LNCAP (cell line): ENCODE measurements around the gene TRIO.

ENCODE experiments used
- CTCF ChIP-seq: fragments of 450-650 bp; IDR thresholded peaks from 2 replicates; pipeline ENCODE4 v1.5.1; 2017; ENCODE audit warnings: mild to moderate bottlenecking

Gene TRIO

DNA sequence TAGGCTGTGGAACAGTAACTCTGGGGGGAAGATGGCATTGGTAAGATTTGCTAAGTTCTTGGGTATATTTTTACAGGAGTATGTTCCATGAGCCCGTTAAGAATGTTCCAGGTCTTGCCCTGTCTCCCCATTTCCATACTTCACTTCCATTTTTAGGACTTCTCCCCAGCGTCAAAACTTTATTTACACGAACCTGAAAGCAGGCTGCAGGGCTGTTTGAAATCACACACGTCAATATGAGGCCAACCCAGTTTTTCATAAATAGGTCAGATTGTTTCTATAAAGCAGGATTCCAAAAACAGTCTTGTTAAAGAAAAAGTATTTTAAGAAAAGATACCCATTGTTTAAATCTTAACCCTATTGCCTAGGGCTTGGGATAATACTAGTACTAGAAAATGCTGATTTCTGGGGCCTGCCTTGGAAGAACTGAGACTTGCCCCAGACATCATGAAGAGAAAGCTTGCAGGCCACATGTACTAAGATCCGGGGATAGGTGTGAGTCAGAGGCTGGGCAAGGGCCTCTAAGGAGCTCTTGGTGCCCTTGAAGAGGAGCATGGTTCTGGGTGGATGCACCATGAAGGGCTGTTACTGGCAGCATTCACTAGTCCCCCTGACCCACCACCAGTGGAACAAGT is 24.2 kb downstream of the TRIO start:
- TF ChIP-seq CTCF, result no peak

DNA sequence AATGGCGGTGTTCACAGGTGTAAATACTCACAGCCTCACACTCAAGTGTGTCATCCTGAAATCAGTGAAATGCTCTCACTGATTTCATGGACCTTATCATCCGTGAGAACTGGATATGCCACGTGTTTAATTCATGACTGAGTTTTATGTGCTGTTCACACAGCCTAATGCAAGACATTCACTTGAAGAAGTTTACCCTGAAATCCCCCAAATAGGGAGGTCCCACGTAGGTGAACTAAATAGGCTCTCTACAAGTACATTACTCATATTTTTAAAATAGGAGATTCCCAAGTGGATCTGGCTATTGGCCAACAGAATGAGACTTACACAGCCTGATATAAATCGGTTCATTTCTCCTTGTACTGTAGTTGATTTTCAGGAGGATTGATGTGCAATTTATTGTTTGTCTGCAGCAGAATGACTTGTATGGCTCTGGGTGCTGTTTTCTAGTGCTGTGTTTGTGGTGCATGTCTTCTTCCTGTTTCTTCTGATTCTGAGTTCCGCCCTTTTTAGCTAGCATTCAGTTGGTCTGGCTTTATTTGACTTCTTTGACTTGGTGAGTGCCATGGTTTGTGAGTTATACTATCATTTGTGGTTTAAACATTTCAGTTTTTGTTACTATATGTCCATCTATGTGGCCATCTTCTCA is 25.1 kb downstream of the TRIO start:
- no peak for TF ChIP-seq CTCF

- no peak for TF ChIP-seq CTCF
Measured at GRCh38 chr5:14168793-14169262, 25.7 kb downstream of the TRIO start.

DNA sequence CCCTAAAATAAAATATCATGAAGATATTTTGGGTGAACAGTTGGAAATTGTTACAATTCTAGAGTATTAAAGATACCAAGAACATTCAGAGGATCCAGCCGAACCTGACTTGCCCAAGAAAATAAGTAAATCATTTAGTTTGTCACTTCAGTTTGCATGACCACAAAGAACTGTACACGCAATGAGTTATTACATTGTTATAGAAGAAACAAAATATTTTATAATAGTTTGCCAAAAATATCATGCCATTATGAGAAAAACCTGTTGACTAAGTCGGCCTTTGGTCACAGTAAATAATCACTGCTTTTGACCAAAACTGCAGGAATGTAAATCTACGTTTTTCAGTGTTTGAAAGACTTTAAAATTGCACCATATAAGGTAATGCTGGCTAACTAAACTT is 27.9 kb downstream of the TRIO start:
- no peak for TF ChIP-seq CTCF

DNA sequence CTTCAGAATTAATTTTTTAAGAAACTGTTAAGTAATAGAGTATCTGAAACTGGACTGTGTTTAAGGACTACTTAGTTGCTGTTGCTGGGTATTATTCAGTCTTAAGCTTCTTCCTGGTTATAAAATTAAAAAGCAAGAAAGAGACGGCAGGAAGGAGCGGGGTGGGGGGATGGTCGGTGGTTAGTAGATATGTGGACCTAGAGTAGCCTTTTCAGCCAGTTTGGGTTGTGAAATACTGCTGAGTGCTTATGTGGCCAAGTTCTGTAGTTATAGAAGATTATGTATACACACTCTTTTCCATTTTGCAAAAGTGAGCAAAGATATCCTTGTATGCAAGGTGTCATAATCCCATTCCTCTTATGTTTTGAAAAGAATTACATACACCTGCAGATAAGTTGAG is 28.5 kb downstream of the TRIO start:
- no peak for TF ChIP-seq CTCF

DNA sequence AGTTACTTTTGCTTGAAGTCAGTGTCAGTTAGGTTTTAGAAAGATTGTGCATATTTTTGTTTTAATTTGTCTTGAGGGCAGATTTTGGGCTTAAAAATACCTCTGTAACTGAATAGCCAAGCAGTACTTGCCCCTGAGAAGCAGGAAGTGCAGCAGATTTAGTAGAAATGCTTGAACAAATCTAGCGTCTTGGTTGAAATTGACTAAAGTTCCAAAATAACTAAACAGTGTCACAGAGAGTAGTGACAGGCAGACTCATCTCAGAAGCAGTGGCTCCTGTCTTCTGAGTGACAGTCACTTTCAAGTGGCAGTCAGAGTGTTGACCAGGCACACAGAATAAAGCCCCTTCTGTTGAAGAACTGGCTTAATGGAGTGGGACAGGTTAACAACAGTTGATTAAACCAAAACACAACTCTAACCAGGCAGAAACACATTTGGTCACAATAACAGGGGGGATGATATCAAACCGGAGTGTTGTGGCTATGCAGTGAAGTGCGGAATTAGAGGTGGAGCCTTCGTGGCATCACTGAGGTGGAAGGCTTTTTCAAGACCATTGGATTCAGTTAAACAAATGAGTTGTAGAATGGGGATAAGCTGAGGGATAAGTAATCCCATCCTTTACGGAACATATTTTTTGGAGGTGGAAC is 29.1 kb downstream of the TRIO start:
- TF ChIP-seq CTCF, result no peak

GRCh38 chr5:14173377-14174229 is 30.5 kb downstream of the TRIO start:
- no peak for TF ChIP-seq CTCF
